Measurements from ENCODE around the gene RND2. TPM values are rescaled to one million over a fixed set of nuclear protein-coding genes. Genes with fewer than 3 reads are reported as not detected.

The RND2 gene
- total and polyA plus RNA-seq, 2 of the 13 experiments (the other 11 are each of a cell fraction or from before 2014, with no cell fraction given), result 0.05 to 0.11 TPM

DNA sequence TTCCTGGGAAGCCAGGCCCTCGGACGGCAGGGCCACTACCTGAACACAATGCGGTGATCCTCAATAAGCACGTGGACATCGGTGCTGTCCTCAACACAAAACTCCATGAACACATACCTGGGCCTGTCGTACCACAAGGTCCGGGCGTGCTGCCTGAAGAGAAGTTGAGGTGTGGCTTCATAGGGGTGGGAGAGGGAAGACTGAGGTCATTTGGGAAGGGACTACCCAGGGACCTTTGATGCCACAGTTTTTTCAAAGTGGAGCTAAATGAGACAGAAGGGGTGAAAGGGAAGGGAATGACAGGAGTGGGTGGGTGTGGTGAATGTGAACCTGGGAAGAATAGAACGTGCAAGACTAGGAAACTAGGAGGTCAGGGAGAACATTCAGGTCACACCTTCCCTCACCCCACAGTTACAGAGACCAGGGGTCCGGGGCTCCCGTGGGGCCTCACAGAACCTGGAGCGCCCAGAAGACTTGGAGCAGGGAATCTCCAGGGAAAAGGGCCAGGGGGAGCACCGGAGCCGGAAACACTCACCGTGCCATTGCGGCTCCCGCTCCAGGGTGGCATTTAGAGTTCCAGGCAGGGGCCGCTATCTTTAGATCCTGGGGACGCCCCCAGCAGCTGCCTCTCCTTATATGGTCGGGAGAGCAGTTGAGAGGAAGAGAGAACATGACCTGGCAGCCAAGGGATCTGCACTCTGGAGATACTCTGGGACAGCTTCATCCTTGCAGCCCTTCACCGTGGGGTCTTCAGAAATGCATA, 45.3 kb upstream of the RND2 start, which contains the start of gene PTGES3L (continued):
- TF ChIP-seq, protein P1, sequence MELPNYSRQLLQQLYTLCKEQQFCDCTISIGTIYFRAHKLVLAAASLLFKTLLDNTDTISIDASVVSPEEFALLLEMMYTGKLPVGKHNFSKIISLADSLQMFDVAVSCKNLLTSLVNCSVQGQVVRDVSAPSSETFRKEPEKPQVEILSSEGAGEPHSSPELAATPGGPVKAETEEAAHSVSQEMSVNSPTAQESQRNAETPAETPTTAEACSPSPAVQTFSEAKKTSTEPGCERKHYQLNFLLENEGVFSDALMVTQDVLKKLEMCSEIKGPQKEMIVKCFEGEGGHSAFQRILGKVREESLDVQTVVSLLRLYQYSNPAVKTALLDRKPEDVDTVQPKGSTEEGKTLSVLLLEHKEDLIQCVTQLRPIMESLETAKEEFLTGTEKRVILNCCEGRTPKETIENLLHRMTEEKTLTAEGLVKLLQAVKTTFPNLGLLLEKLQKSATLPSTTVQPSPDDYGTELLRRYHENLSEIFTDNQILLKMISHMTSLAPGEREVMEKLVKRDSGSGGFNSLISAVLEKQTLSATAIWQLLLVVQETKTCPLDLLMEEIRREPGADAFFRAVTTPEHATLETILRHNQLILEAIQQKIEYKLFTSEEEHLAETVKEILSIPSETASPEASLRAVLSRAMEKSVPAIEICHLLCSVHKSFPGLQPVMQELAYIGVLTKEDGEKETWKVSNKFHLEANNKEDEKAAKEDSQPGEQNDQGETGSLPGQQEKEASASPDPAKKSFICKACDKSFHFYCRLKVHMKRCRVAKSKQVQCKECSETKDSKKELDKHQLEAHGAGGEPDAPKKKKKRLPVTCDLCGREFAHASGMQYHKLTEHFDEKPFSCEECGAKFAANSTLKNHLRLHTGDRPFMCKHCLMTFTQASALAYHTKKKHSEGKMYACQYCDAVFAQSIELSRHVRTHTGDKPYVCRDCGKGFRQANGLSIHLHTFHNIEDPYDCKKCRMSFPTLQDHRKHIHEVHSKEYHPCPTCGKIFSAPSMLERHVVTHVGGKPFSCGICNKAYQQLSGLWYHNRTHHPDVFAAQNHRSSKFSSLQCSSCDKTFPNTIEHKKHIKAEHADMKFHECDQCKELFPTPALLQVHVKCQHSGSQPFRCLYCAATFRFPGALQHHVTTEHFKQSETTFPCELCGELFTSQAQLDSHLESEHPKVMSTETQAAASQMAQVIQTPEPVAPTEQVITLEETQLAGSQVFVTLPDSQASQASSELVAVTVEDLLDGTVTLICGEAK (IDR thresholded peaks at IDR 0.05), result 0 out of 2 replicates have a peak, but pooled peaks have one; percentile 22
- TF ChIP-seq, protein P1 (CRISPR knock-in tag; IDR thresholded peaks at IDR 0.05), result no peak
- TF ChIP-seq ZNF496 (CRISPR knock-in tag; IDR thresholded peaks at IDR 0.05; ENCODE audit: insufficient replicate concordance), result no peak
- no peak for TF ChIP-seq ZNF788 (CRISPR knock-in tag; IDR thresholded peaks at IDR 0.05; ENCODE audit: borderline replicate concordance)
- TF ChIP-seq ZFP36L1 (CRISPR knock-in tag; IDR thresholded peaks at IDR 0.05), result no peak
- TF ChIP-seq ZNF468 (CRISPR knock-in tag; IDR thresholded peaks at IDR 0.05), result no peak
- no peak for TF ChIP-seq ZNF460 (CRISPR knock-in tag; IDR thresholded peaks at IDR 0.05; ENCODE audit: borderline replicate concordance)
- no peak for TF ChIP-seq FIP1L1 (IDR thresholded peaks at IDR 0.05; ENCODE audit: borderline replicate concordance, insufficient read depth, low read depth, low read length)
- TF ChIP-seq ZNF577 (CRISPR knock-in tag; IDR thresholded peaks at IDR 0.05; ENCODE audit: borderline replicate concordance, low read depth), result no peak
- TF ChIP-seq PHF21A (CRISPR knock-in tag; IDR thresholded peaks at IDR 0.05), result peak; percentile 39; the same call in 1 of the 2 replicates
- TF ChIP-seq ZNF775 (CRISPR knock-in tag; IDR thresholded peaks at IDR 0.05; ENCODE audit: borderline replicate concordance), result no peak
- TF ChIP-seq RFXAP (CRISPR knock-in tag; IDR thresholded peaks at IDR 0.05; ENCODE audit: borderline replicate concordance), result 0 out of 2 replicates have a peak, but pooled peaks have one; percentile 4
- no peak for TF ChIP-seq ZNF225 (CRISPR knock-in tag; IDR thresholded peaks at IDR 0.05)
- no peak for TF ChIP-seq NCOA2 (CRISPR knock-in tag; IDR thresholded peaks at IDR 0.05)
- TF ChIP-seq RXRB (CRISPR knock-in tag; IDR thresholded peaks at IDR 0.05; ENCODE audit: borderline replicate concordance), result no peak
- TF ChIP-seq ZNF326 (CRISPR knock-in tag; IDR thresholded peaks at IDR 0.05; ENCODE audit: borderline replicate concordance), result no peak
- no peak for TF ChIP-seq DPF2 (CRISPR knock-in tag; IDR thresholded peaks at IDR 0.05; ENCODE audit: borderline replicate concordance, low read depth)
- TF ChIP-seq ZNF317 (CRISPR knock-in tag; IDR thresholded peaks at IDR 0.05), result peak; percentile 54; the same call in 1 of the 2 replicates
- TF ChIP-seq TRIM24 (CRISPR knock-in tag; IDR thresholded peaks at IDR 0.05), result no peak
- TF ChIP-seq PAX8 (CRISPR knock-in tag; IDR thresholded peaks at IDR 0.05; ENCODE audit: borderline replicate concordance), result no peak
- TF ChIP-seq JUN (CRISPR knock-in tag; IDR thresholded peaks at IDR 0.05), result no peak
- no peak; the same call in 1 of the 2 replicates for TF ChIP-seq ZFX (CRISPR knock-in tag; IDR thresholded peaks at IDR 0.05; ENCODE audit: low read depth)

Measured in HepG2 (cell line).